CD14-positive monocyte (primary cell): ENCODE results near the gene NT5C1B. TPM values are rescaled to one million over a fixed set of nuclear protein-coding genes. Genes with fewer than 3 reads are reported as not detected.

ENCODE experiments used
- DNase-seq, 3 donors: peaks; one replicate each; pipeline ENCODE4 v3.0.0-alpha.2; 2011 to 2022
- H2AFZ ChIP-seq: 2 replicates; pipeline ENCODE4 v1.6.0; 2012; ENCODE audit warnings: mild to moderate bottlenecking, low read depth, low read length, inconsistent platforms; ENCODE audit not compliant: insufficient read depth, poor library complexity, severe bottlenecking
- H3K27ac ChIP-seq, 2 donors: 1 replicate in 1 of 2; 2 replicates in 1 of 2; pipeline ENCODE4 v1.5.1; 2012 to 2013; ENCODE audit warnings: low read length in 2 of 2, control low read depth in 1 of 2, inconsistent platforms in 1 of 2, low read depth in 1 of 2, mild to moderate bottlenecking in 1 of 2
- H3K27me3 ChIP-seq, 2 donors: one replicate each; pipeline versions ENCODE4 v1.6.0 to v1.6.1; 2011 to 2013; ENCODE audit warnings: low read length in 2 of 2; ENCODE audit not compliant: control insufficient read depth in 2 of 2, insufficient read depth in 2 of 2
- H3K36me3 ChIP-seq, 2 donors: replicated peaks in 1 of 2; 1 replicate in 1 of 2; 2 replicates in 1 of 2; pipeline versions ENCODE4 v1.5.1 to v1.6.1; 2012 to 2013; ENCODE audit warnings: low read length in 2 of 2, control low read depth in 1 of 2, inconsistent platforms in 1 of 2, mild to moderate bottlenecking in 1 of 2; ENCODE audit not compliant: insufficient read depth in 2 of 2, control insufficient read depth in 1 of 2
- H3K4me1 ChIP-seq, 2 donors: 1 replicate in 1 of 2; 2 replicates in 1 of 2; pipeline versions ENCODE4 v1.5.1 to v1.6.1; 2012 to 2013; ENCODE audit warnings: low read length in 2 of 2, control low read depth in 1 of 2, inconsistent platforms in 1 of 2, mild to moderate bottlenecking in 1 of 2, moderate library complexity in 1 of 2; ENCODE audit not compliant: insufficient read depth in 2 of 2, control insufficient read depth in 1 of 2
- H3K4me2 ChIP-seq: replicated peaks from 2 replicates; pipeline ENCODE3; 2012; ENCODE audit warnings: low read length, moderate library complexity, mild to moderate bottlenecking; ENCODE audit not compliant: poor library complexity, severe bottlenecking; ENCODE audit errors: extremely low read depth
- H3K4me3 ChIP-seq, 3 experiments: fragments of 200-600 bp in 1 of 3; sonication (generic) in 1 of 3; replicated peaks in 1 of 3; 1 replicate in 2 of 3; 2 replicates in 1 of 3; pipeline ENCODE4 v1.5.1; 2011 to 2013; ENCODE audit warnings: low read length in 3 of 3, mild to moderate bottlenecking in 3 of 3, control low read depth in 2 of 3, low read depth in 2 of 3, inconsistent platforms in 1 of 3, moderate library complexity in 1 of 3
- H3K79me2 ChIP-seq: 2 replicates; pipeline ENCODE4 v1.6.0; 2012; ENCODE audit warnings: mild to moderate bottlenecking, control low read depth, inconsistent platforms, low read length, moderate library complexity; ENCODE audit not compliant: insufficient read depth
- H3K9ac ChIP-seq: 2 replicates; pipeline ENCODE4 v1.6.0; 2017; ENCODE audit warnings: low read length, mild to moderate bottlenecking; ENCODE audit not compliant: insufficient read depth, poor library complexity, severe bottlenecking
- H3K9me3 ChIP-seq, 2 donors: replicated peaks in 1 of 2; 1 replicate in 1 of 2; 2 replicates in 1 of 2; pipeline versions ENCODE4 v1.5.1 to v1.6.1; 2012 to 2013; ENCODE audit warnings: low read length in 2 of 2, control low read depth in 1 of 2; ENCODE audit not compliant: control insufficient read depth in 1 of 2, insufficient read depth in 1 of 2
- H4K20me1 ChIP-seq: 2 replicates; pipeline ENCODE4 v1.6.0; 2012; ENCODE audit warnings: mild to moderate bottlenecking, low read length, control low read depth, moderate library complexity; ENCODE audit not compliant: insufficient read depth
- H3K27ac Mint-ChIP-seq, 7 donors: one replicate each; pipeline ENCODE4 v1.8.0; 2020; ENCODE audit warnings: mild to moderate bottlenecking in 7 of 7, mixed read lengths in 7 of 7, moderate library complexity in 6 of 7, inconsistent platforms in 2 of 7
- H3K27me3 Mint-ChIP-seq, 3 donors: one replicate each; pipeline ENCODE4 v1.8.0; 2021 to 2022; ENCODE audit warnings: low read depth in 3 of 3, mild to moderate bottlenecking in 3 of 3, mixed read lengths in 3 of 3, moderate library complexity in 3 of 3, inconsistent platforms in 1 of 3
- H3K36me3 Mint-ChIP-seq, 2 donors: one replicate each; pipeline ENCODE4 v1.8.0; 2020; ENCODE audit warnings: mixed read lengths in 2 of 2, inconsistent platforms in 1 of 2, mild to moderate bottlenecking in 1 of 2
- H3K4me1 Mint-ChIP-seq: one replicate; pipeline ENCODE4 v1.8.0; 2020; ENCODE audit warnings: mild to moderate bottlenecking, mixed read lengths
- H3K4me3 Mint-ChIP-seq, 2 donors: one replicate each; pipeline ENCODE4 v1.8.0; 2020; ENCODE audit warnings: mild to moderate bottlenecking in 2 of 2, mixed read lengths in 2 of 2, moderate library complexity in 1 of 2
- H3K9me3 Mint-ChIP-seq, 7 donors: one replicate each; pipeline ENCODE4 v1.8.0; 2020 to 2022; ENCODE audit warnings: mixed read lengths in 7 of 7, mild to moderate bottlenecking in 6 of 7, moderate library complexity in 6 of 7, inconsistent platforms in 2 of 7
- CTCF ChIP-seq: fragments of 200-600 bp; IDR thresholded peaks from one replicate; pipeline ENCODE4 v1.8.0; 2022; ENCODE audit warnings: antibody characterized with exemption, mild to moderate bottlenecking
- WGBS: methylation state at CpG from one replicate; pipeline ENCODE4 v1.1.5; 2013; ENCODE audit warnings: missing lambda C conversion rate; ENCODE audit not compliant: insufficient coverage; 5-methylcytosine and 5-hydroxymethylcytosine counted together
- intact Hi-C, 2 donors: fragments of 100-400 bp; cut with micrococcal nuclease; formaldehyde crosslinking; loops; one replicate each; pipeline versions ENCODE4 v1.15.0 to v1.15.1; 2023
- polyA plus RNA-seq, 3 donors: library from polyadenylated mRNA; depleted of rRNA in 1 of 3; unstranded in 2 of 3; stranded (reverse) in 1 of 3; fragments of 300-500 nt in 2 of 3; fragments of >200 nt in 1 of 3; fragmentation: Illumina TruSeq in 2 of 3; gene quantifications; 1 replicate in 2 of 3; 2 replicates in 1 of 3; pipeline ENCODE4 v1.2.3, GENCODE V29; 2012 to 2021

The NT5C1B gene
- polyA plus RNA-seq, 3 donors, result not detected

- Histone ChIP-seq H2AFZ (no peak overlapping the region), H3K9me3 (peaks cover 5 to 7% of the 10 kb centered on the region in 2 donors), H3K27ac (no peak overlapping the region), H3K79me2 (no peaks in the 10 kb centered on the region), H3K27me3 (no peaks in the 10 kb centered on the region), H3K4me2 (no peak overlapping the region), H3K36me3 (no peaks in the 10 kb centered on the region), H4K20me1 (no peaks in the 10 kb centered on the region), H3K4me1 (no peaks in the 10 kb centered on the region), H3K9ac (no peak overlapping the region), H3K4me3 (no peak overlapping the region)
- Mint-ChIP-seq H3K4me1 (no peaks in the 10 kb centered on the region), H3K9me3 (peaks cover 0 to 8% (median 6%) of the 10 kb centered on the region in 7 donors), H3K27ac (no peak overlapping the region), H3K36me3 (no peaks in the 10 kb centered on the region), H3K4me3 (no peak overlapping the region), H3K27me3 (no peaks in the 10 kb centered on the region)
- no peak for DNase-seq
- WGBS, result no CpG with 5 or more reads among the region's 2 CpGs
- no peak for TF ChIP-seq CTCF
- intact Hi-C loops, result no loop called here
Measured at GRCh38 chr2:18619091-18619490, 29.7 kb upstream of the NT5C1B start.

- H3K4me2 ChIP-seq, result no peak overlapping the region
- Mint-ChIP-seq H3K36me3 (no peaks in the 10 kb centered on the region), H3K9me3 (peaks cover 0 to 12% (median 5%) of the 10 kb centered on the region in 7 donors), H3K4me1 (no peaks in the 10 kb centered on the region), H3K4me3 (no peak overlapping the region), H3K27me3 (no peaks in the 10 kb centered on the region), H3K27ac (no peak overlapping the region)
- H3K27ac ChIP-seq, result no peak overlapping the region
- H3K36me3 ChIP-seq, result no peaks in the 10 kb centered on the region
- intact Hi-C loops, result no loop called here
- H2AFZ ChIP-seq, result no peak overlapping the region
- no peaks in the 10 kb centered on the region for H3K27me3 ChIP-seq
- no peaks in the 10 kb centered on the region for H3K4me1 ChIP-seq
- no peak for DNase-seq
- H3K79me2 ChIP-seq, result no peaks in the 10 kb centered on the region
- H3K9ac ChIP-seq, result no peak overlapping the region
- no peak overlapping the region for H3K4me3 ChIP-seq
- no peak for TF ChIP-seq CTCF
- H4K20me1 ChIP-seq, result no peaks in the 10 kb centered on the region
- H3K9me3 ChIP-seq, result peaks cover 7 to 11% of the 10 kb centered on the region in 2 donors
Measured at GRCh38 chr2:18614041-18614440, 24.7 kb upstream of the NT5C1B start.
